GM13977 (cell line): ENCODE measurements around the gene MAFG.

Experiments
- DNase-seq: peaks from one replicate; pipeline ENCODE4 v3.0.0; 2012; ENCODE audit warnings: low spot score
- in situ Hi-C: fragments of 300-500 bp; cut with MboI; formaldehyde crosslinking; loops from one replicate; pipeline ENCODE4 v1.12.0; 2022; ENCODE audit warnings: low sequenced_read_pairs, low pct_unique_long_range_greater_than_20kb, mixed read lengths, inconsistent platforms; ENCODE audit not compliant: unreplicated experiment
- TF ChIP-seq, protein P1 (sequence below): IDR thresholded peaks from 2 replicates; pipeline ENCODE4 v1.5.1; 2012; ENCODE audit warnings: mild to moderate bottlenecking, control low read depth; ENCODE audit not compliant: insufficient read depth; ENCODE audit errors: extremely low read depth, missing control alignments

Gene MAFG

DNA sequence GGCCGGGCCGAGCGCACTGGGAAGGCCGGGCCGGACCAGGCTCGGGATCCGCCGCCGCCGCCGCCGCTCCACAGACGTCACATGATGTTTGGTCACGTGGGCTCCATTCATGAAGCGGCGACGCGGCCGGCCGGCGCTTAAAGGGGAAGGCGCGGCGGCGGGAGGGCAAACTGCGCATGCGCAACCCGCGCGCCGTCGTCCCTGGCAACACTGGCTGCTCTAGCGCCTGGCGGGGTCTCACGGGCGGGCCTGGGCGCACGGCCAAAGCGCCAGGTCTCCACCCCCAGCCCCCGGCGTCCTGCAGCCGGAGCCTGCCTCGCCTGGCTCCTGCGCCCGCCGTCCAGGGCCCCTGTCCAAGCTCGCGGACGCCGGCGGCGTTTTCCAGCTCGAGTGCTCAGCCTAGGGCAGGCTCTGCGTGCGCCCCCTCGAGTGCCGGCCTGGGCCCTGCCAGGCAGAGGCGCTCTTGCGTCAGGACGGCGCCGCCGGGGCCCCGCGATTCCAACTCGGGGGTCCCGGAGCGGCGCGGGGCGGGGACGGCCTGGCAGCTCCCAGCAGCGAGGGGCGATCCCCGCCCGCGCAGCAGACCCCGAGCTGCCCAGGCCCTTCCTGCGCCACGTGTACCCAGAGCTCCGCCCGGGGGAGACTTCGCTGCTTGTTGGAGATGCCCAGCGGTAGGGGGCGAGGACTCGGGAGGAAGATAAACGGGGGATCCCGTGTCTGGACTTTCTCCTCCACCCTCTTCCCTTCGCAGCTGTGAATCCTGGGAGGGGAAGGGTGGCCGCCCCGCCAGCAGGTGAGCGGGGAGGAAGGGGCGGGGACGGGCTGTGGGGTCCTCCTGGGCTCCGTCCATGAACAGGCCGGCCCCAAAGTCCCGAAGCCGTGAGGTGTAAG is at the start of gene MAFG:
Gene MAFG, minus strand, starts transcription at position 83 of the 891 bp plus-strand sequence. CDS start 4,550 bp downstream, outside the sequence.
- peak; percentile 100 for DNase-seq
- TF ChIP-seq, protein P1, sequence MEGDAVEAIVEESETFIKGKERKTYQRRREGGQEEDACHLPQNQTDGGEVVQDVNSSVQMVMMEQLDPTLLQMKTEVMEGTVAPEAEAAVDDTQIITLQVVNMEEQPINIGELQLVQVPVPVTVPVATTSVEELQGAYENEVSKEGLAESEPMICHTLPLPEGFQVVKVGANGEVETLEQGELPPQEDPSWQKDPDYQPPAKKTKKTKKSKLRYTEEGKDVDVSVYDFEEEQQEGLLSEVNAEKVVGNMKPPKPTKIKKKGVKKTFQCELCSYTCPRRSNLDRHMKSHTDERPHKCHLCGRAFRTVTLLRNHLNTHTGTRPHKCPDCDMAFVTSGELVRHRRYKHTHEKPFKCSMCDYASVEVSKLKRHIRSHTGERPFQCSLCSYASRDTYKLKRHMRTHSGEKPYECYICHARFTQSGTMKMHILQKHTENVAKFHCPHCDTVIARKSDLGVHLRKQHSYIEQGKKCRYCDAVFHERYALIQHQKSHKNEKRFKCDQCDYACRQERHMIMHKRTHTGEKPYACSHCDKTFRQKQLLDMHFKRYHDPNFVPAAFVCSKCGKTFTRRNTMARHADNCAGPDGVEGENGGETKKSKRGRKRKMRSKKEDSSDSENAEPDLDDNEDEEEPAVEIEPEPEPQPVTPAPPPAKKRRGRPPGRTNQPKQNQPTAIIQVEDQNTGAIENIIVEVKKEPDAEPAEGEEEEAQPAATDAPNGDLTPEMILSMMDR = peak; percentile 57
- in situ Hi-C loops = no loop called here

DNA sequence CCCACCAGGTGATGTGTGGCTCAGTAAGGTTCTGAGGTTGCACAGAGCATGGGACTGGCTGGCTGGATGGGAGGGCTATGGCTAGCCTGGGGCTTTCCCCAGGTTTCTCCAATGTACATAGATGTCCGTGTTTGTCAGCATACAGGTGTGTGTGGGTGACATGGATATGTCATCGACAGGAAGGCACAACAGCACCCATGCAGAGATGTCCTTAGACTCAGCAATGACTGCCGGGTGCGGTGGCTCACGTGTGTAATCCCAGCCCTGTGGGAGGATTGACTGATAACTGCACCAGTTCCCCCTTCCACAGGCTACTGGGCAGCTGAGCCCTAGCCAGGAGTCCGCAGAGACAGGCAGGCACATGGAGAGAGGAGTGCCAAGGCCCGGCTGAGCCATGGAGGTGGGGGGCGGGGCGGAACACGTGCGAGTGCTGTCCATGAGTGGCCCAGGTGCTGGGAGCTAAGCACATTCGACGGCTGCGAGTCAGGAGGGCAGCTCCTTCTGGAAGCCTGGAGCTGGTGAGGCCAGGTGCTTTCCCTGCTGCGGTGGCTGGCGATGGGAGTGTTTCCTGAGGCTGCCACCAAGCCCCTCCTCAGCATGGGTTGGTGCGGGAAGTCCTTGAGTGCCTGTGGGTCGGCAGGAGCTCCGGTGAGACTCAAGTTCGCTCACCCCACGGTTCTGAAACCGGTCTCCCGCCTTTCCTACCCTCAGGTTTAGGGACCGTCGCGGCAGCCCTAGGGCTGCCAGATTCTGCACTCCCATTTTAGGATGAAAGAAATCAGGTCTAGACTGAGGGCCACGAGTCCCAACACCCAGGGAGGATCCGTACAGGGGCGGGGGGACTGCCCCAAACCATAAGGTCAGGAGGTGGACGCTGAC is 49.0 kb upstream of the MAFG start:
- TF ChIP-seq, protein P1 = no peak
- no peak for DNase-seq
- in situ Hi-C loops = no loop called here

DNA sequence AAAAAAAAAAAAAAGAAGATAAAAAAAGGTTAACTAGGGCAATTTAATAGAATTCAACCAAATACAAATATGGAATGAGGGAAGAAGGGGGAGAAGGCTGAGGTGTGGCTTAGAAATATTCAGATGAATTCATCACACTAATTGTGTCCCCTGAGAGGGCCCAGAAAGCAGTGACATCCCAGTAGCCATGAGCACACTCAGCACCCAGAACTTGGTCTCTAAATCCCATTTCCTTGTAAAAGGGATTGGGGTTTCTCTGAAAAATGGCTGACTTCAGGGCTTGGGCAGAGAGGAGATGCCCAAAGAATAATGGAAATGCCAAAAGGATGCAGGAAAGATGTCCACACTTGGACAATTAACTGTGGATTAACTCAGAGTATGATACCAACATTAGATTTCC is 45.9 kb upstream of the MAFG start:
- DNase-seq = no peak
- TF ChIP-seq, protein P1 = no peak
- in situ Hi-C loops = no loop called here

DNA sequence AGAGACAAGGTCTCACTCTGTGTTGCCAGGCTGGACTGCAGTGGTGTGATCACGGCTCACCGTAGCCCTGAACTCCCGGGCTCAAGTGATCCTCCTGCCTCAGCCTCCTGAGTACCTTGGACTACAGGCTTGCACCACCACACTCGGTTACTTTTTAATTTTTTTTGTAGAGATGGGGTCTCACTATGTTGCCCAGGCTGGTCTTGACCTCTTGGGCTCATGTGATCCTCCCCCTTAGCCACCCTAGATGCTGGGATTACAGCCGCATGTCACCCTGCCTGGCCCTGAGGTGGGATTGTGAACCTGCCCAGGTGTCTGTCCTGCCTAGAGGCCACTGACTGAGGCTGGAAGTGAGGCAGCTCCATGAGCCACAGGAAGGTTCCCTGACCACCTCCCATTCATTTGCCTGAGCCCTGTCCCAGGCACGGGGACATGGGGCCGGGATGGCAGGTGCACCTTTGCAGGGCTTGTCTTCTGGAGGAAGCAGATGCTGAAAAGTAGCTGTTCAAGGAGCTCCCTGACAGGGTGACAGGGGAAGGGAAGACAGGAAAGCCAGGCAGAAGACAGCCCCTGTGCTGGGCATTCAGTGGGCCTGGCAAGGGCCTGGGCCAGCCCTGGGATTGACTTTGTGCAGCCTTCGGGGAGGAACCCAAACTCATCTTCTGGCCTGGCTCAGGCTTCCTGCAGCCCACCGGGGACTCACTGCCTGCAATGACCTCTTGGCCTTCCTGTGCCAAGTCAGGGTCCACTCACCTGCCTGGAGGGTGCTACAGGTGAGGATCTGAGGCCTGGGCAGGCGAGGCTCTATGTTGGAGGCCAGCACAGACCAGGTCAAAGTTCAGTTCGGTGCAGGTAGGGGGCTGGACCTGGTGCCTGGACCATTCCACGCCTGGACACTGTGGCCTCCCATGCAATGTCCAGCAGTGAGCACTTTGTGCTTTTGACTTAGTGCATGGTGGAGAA is 41.6 kb upstream of the MAFG start:
- in situ Hi-C loops = no loop called here
- no peak for DNase-seq

DNA sequence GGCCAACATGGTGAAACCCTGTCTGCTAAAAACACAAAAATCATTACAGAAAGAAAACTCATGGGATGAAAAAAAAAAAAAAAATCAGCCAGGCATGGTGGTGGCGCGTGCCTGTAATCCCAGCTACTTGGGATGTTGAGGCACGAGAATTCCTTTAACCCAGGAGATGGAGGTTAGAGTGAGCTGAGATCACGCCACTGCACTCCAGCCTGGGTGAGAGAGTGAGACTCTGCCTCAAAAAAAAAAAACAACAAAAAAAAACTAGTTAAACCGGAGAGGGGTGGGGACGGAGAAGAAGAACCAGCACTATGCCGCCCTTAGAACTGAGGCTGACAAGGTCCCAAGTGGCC is 40.8 kb upstream of the MAFG start:
- TF ChIP-seq, protein P1 = no peak
- in situ Hi-C loops = no loop called here
- no peak for DNase-seq

More for the DNA sequence above, 41.6 kb upstream of the MAFG start:
- TF ChIP-seq, protein P1 = no peak
